HG02571 (cell line): Measurements from ENCODE around the gene DCAF8.
"Not testable (repeated sequence)": the region's sequence is repeated elsewhere in the genome, so short reads cannot be mapped to it uniquely, and the experiment has no call there.

ENCODE experiments used
- ATAC-seq: cut with Tn5 transposase; IDR thresholded peaks from one replicate; pipeline ENCODE4 v1.9.1; 2021; ENCODE audit warnings: mild to moderate bottlenecking, moderate library complexity; ENCODE audit not compliant: unreplicated experiment

Gene DCAF8

DNA sequence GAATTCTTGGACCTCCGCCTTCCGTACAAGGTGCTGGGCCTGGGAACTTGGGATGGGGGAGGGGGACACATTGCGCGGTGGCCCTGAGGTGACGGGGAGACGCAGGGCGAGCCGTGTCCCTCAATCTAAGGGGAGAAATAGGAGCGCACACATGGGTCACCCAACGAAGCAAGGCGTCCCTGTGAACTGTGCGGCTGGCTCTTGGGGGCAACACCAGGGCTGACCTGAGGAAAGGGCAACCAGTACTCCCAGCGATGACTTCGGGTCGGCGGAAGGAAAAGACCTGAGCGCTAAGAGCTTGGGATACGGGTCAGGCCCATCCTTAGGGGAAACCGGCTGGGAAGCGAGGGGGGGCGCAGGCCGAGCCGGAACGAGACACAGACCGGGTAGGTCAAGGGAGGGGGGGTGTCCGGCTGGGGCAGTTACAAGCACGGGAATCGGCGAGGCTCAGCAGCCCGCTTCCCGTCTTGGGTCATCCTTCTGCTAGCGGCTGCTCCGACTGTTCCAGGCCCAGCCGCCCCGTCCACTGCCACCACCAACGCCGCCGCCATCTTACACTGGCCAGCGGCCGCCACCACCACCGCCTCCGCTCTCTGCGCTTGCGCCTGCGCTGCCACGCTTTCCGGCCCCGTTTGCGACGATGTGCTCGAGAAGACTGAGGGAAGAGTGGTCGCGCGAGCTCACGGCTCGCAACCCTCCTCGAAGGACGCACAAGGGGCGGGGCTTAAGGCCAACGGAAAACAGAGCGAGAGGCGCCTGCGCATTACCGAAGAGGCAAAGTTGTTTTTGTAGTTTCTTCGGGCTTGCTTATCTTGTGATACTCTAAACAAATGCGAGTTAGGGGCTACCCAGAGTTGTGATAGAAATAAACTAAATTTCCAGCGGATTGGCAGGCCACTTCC is at the start of gene DCAF8:
TSS of gene DCAF8 (minus strand) at position 657 of the 902 bp plus-strand sequence. CDS start 18,541 bp downstream, outside the sequence.
- ATAC-seq: peak; percentile 77

DNA sequence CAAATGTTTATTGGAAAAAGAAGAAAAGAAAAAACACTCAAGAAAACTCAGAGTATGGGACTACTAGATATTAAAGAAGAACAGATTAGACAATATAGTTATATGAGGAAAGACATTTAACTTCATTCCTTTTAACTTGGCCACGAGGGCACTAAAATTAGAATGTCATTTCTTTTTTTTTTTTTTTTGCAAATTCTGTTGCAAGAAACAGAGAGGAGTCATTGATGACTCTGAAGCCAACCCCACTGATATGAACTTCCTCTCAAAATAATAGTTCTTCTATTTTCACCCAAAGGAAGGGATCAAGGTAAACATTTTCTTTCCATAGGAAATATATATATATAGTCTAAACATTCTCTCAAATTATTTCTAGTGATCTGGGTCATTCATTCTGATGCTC is 47.2 kb upstream of the DCAF8 start:
- ATAC-seq: no peak

DNA sequence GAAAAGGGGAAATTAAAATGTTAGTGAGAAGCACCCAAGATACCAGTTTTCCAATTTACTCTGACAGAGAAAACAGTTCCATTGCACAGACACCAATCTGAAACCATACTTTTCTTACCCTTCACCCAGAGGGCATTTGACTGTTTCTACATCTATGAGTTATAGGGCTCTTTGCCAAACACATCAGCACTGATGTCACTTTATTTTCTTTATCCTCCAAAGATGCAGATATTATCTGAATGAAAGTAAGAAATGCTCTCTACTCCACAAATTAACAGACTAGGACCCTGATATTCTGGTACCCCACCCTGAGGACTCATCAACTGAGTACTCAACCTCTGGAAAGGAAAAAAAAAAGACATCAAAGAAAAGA is 46.8 kb upstream of the DCAF8 start:
- no peak for ATAC-seq

DNA sequence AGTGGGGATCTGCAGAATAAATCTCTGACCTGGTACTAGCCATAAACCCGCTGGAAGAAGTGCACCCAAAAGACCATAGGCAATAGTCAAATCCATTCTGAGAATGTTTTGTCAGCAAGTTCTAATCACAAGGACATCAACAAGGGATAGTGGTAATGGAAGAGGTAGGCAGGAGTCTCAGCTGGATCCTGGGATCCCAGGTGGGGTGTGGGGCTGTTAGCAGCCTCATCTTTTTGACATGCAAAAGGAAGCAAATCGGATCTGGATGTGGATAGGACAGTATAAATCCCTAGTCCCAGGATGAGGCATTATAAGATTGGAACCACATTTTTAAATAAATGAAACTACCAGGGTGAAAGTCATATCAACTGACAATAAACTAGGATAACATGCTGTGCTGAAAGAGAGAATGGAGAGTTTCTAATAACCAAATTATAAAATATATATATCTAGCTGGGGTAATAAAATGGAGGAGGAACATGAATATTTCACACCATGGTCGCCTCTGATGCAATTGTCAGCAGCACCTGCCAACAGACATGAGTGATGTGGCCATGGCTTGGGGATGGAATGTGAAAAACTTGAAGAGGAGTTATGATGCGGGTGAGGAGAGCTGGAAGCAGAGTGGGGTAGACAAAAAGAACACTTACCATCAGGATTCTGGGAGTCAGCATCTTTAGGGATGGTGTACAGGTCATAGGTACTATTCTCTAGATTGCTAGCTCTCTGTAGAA is 46.3 kb upstream of the DCAF8 start:
- no peak for ATAC-seq

DNA sequence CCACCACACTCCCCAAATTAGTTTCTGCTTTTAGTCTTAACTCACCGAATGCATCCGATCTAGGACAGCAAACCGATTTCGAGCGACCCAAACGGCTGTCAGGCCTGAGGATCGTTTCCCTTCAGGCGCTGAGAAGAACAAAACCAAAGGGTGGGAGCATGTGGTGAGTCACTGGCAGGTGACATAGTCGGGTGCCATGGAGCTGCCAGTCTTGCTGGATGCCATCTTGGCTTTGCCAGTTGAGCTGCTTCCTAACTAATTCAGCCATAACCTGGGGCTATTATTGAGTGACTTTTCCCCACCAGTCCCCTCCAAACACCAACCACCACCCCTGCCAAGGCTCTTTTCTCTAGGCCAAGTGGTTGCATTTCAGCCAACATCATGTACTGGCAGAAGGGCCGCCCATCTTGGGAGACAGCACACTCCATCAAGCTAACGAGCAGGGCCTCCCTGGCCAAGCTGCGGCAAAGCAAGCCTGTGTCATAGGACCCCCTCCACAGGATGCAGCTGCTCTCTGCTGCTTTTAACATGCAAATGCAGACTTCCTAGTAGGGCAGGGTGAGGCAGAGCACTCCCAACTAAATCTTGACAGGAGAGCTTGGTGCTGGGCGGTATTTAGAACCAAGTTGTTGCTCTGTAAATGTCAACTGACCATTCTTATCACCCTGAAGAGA is 44.9 kb upstream of the DCAF8 start:
- ATAC-seq: no peak

DNA sequence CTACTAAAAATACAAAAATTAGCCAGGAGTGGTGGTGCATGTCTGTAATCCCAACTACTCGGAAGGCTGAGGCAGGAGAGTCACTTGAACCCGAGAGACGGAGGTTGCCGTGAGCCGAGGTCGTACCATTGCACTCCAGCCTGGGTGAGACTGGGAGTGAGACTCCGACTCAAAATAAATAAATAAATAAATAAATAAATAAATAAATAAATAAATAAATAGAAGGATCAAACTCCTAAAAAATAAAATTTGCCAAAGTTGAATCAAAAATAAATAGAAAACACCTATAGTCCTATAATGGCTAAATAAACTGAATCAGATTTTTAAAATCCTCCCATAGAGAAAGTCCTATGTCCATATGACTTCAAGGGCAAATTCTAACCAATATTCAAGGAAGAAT is 37.8 kb upstream of the DCAF8 start:
- no peak for ATAC-seq

DNA sequence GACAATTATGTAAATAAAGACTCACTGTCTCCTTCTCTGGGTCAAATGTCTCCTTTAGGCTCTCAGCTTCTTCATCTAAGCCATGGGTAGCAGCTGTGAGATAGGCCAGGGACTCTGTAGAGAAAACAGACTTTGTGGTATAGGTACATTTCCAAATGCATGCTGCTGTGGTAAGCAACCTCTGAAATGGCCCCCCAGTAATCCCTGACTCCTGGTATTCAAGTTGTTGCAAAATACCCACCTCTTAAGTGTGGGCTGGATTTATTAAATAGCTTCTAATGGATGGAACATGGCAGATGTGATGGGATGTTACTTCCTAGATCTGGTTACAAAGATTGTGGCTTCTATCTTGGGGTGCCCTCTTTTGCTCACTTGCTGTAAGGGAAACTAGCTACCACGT is 33.7 kb upstream of the DCAF8 start:
- ATAC-seq: no peak

DNA sequence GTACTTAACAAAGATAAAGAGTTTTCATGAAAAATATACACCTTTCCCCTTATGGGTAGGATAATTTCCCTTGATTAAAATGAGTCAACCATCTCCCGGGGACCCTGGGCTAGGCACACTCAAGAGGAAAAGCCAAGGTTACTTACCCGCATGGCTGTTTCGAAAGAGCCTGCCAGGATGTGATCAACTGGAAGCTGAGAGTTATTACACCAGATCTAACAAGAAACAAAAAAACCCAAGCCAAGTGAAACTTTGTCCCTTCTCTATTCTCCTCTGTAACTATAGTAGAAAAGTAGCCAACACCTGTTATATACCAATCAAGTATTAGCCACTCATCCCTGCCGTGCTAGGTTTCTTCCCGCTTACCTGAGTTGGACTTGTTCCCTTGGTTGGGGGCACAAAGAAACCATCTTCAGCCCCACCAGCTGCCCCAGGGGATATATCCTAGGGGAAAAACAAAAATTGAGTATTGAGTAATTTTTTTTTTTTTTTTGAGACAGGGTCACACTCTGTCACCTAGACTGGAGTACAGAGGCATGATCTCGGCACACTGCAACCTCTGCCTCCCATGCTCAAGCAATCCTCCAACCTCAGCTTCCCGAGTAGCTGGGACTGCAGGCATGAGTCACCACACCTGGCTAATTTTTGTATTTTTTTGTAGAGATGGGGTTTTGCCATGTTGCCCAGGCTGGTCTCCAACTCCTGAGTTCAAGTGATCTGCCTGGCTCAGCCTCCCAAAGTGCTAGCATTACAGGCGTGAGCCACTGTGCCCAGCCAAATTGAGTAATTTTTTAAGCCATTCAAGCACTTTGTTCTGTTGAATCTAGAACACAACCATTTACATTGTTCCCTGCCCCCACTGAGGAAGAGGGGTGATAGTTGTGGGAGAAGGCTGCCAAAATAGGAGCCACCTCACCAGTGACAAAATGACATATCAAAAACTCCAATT is 30.9 kb upstream of the DCAF8 start:
- ATAC-seq: no peak

DNA sequence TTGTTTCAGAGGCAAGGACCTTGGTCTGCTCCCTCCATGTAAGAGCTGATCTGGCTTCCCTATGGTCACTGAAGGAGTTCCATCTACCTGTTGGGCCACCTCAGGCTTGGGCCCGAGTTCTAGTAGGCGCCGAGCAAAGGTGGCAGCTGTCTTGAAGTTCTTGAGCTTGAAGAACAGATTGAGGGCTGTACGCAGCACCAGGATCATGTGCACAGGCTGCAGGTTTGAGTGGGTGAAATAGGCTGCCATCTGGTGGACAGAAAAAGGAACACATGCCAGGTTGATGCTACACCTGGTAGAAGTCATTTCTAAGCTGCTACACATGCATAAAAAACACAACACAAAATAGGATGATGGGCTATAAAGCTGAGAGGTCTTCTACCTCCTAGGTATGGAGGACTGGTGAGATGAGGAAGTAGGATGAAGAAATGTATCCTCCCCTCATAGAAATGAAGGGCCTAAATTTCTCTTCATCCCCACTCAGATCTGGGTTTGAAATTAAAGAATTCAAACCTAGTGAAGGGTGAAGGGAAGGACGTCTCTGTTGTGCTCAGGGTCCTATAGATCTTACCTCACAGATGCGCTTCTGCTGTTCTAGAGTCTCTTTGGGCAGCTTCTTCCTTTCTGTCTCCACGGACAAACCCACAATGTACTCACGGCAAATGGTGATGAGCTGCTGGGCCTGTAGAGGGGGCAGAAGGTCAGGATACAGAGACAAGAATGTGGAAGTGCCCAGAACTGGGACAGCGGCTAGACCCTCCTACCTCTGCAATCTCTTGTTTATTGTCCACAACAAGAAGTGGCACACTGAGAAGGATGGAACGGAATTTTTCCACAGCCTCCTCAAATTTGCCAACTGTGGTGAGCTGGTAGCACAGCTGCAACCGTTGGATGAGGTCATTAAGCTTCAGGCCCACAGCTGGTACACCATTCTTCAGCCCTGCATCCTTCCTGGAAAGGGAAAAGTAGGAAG is 29.2 kb upstream of the DCAF8 start:
- no peak for ATAC-seq

DNA sequence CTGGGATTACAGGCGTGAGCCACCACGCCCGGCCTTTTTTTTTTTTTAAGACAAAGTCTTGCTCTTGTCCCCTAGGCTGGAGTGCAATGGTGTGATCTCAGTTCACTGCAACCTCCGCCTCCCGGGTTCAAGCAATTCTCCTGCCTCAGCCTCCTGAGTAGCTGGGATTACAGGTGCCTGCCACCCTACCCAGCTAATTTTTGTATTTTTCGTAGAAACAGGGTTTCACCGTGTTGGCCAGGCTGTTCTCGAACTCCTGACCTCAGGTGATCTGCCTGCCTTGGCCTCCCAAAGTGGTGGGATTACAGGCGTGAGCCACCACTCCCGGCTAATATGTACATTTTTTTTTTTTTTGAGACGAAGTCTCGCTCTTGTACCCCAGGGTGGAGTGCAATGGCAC is 25.4 kb upstream of the DCAF8 start:
- ATAC-seq: not testable (repeated sequence)

DNA sequence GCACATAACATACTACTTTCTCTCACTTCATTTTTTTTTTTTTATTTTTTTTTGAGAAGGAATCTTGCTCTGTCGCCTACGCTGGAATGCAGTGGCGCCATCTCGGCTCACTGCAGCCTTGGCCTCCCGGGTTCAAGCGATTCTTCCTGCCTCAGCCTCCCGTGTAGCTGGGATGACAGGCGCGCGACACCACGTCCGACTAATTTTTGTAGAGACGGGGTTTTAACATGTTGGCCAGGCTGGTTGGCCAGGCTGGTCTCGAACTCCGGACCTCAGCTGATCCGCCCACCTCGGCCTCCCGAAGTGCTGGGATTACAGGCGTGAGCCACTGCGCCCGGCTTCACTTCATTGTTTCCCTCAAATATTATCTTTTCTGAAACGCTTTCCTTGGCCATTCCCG is 23.2 kb upstream of the DCAF8 start:
- ATAC-seq: no peak

DNA sequence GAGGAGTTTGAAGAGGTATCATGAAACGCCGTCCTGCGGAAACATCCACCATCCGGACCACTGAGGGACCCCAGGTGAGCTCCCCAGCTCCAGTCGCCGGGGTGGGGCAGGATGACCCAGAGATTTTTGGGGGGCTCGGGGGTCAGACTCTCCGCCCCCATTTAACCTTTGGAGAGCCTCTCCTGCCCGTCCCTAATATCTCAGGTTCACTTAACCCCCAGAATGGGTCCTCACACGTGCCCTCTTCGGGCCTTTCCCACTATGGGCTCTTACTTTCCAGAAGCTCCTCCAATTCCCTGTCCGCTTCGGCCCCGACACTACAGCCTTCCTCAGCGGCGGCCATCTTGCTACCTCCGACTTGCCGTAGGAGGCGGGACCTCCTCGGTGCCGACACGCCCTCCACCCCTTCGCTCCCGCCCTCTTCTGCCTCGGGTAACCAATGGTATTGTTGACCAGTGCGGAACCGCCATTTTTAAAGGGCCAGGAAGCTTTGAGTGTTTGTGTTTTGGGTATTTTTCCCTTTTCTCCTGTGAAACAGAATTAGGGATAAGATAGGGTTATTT is 22.5 kb upstream of the DCAF8 start, which contains the start of gene PEX19:
TSS of gene PEX19 (minus strand) at position 352 of the 563 bp plus-strand sequence. CDS start at position 343, 9 bp downstream.
- peak; percentile 91 for ATAC-seq

DNA sequence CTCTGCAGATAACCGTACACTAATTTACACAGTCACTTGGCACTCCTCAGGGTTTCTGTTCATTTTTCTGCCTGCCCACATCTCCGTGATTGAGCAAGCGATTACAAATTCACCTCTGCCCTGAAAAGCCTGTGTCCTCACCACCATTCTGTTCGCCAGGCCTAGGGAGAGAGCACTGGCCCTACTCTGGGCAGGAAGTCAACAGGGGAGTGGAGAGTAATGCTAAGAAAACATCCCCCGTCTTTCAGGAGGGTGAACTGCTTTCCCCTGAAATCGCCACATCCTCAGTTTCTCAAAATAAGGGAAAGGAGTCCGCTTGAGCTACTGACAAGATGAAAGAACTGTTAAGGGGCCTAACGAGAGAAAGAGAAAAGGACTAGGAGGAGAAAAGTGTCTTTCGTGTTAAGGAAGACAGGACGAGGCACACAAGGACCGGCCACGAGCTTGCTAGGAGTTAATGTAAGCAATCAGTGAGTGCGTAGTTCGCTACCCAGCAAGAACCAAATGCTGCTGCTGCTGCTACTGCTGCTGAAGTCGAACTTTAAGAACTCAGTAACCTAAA is 22.0 kb upstream of the DCAF8 start:
- ATAC-seq: no peak

DNA sequence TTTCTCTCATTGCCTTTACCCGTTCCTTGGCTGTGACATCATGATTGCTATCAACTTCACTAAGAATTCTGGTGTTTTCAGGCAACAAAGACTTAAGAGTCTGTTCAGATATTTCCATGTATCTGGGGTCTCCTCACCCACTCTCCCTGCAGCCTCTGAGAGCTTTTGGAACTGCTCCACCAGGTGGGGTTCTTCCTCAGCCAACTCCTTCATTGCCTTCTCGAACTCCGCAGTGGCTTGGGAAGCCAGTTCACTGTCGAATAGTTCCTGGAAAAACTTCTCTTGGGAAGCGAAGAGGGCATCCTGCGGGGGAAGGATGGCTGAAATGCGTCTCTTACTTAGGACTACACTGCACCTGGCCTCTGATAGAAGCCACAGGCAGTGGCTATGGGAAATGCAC is 20.5 kb upstream of the DCAF8 start:
- ATAC-seq: no peak

DNA sequence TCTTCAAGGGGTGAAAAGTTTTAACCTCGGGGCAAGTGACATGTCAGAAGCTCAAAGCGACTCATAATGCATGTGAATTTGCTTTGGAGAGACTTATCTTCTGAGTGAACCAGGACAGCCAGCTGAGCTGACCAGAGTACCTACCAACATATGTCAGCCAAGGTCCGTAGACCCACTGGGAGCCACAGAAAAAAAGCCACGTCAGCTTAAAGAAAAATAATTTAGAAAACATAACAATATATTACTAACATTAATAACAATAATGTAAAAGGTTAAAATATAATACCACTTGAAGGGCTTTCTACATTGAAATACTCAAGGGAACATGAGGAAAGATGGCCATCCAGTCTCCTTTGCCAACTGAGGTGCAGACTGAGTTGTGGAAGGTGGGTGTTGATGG is 15.6 kb upstream of the DCAF8 start:
- ATAC-seq: no peak

DNA sequence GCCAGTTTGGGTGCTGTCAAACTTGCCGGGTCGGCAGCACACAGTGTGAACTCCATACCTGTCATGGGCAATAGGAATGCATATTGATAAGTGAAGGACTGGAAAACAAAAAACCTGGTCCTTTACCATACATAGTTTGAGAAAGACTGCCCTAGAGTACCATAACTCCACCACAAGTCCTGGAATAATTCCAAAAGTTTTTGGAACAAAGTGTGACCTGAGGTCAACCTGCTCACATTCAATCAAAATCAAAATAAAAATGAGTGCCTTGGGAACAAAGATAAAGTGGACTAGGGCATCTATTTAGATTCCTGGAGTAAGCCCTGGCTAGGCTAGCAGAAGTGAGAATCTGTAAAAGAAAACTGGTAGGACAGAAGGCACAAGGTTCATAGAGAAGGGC is 15.0 kb upstream of the DCAF8 start:
- ATAC-seq: no peak

DNA sequence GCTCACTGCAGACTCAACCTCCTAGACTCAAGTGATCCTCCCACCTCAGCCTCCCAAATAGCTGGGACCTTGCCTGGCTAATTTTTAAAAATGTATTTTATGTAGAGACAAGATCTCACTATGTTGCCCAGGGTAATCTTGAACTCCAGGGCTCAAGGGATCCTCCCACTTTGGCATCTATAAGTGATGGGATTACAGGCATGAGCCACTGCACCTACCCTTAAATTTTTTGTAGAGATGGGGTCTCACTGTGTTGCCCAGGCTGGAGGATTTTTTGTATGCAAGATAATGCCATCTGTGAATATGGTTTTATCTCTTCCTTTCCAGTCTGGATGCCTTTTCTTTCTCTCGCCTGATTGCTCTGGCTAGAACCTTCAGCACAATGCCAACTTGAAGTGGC is 8.7 kb upstream of the DCAF8 start:
- no peak for ATAC-seq

DNA sequence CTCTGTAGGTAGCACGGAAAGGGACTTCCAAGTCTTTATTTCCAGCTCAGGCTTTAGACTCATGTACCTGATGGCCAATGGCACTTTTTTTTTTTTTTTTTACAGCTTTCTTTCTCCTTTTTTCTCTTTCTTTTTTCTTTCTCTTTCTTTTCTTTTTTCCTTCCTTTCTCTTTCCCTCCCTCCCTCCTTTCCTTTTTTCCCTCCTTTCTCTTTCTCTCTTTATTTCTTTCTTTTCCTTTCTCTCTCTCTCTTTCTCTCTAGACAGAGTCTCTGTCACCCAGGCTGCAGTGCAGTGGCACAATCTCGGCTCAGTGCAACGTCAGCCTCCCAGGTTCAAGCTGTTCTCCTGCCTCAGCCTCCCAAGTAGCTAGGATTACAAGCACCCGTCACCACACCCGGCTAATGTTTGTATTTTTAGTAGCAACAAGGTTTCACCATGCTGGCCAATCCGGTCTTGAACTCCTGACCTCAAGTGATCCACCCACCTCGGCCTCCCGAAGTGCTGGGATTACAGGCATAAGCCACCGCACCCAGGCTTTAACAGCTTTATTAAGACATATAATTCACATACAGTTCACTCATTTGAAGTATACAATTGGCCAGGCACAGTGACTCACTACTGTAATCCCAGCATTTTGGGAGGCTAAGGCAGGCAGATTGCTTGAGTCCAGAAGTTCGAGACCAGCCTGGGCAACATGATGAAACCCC is 5.1 kb upstream of the DCAF8 start:
- ATAC-seq: no peak
